HepG2 (cell line): ENCODE data around the gene GPR137. TPM values are rescaled to one million over a fixed set of nuclear protein-coding genes. Genes with fewer than 3 reads are reported as not detected.

Experiments used
- CEBPZ ChIP-seq: IDR thresholded peaks from 2 replicates; pipeline ENCODE4 v1.6.1; 2012; ENCODE audit warnings: low read length, improper control_type of control experiment
- ESRRA ChIP-seq: sonication (generic); formaldehyde crosslinking; IDR thresholded peaks from 2 replicates; pipeline ENCODE4 v1.5.1; 2020; ENCODE audit warnings: mild to moderate bottlenecking, low read depth, missing genetic modification reagents
- HNF1B ChIP-seq: sonication (generic); formaldehyde crosslinking; IDR thresholded peaks from 2 replicates; pipeline ENCODE4 v1.5.1; 2020; ENCODE audit warnings: mild to moderate bottlenecking, moderate library complexity, missing genetic modification reagents
- NR1H2 ChIP-seq: sonication (generic); formaldehyde crosslinking; IDR thresholded peaks from 2 replicates; pipeline ENCODE4 v1.8.1; 2022; ENCODE audit warnings: low read depth, missing genetic modification reagents, borderline replicate concordance
- PTBP1 ChIP-seq: fragments of 200-400 bp; formaldehyde crosslinking; IDR thresholded peaks from 2 replicates; pipeline ENCODE4 v1.6.1; 2018; ENCODE audit warnings: low read length, low read depth; ENCODE audit not compliant: poor library complexity, severe bottlenecking
- REST ChIP-seq, 2 experiments: IDR thresholded peaks; 2 replicates each; pipeline ENCODE4 v1.6.1; 2011 to 2012; ENCODE audit warnings: low read length in 2 of 2, borderline replicate concordance in 1 of 2, low read depth in 1 of 2, mild to moderate bottlenecking in 1 of 2, moderate library complexity in 1 of 2
- SCMH1 ChIP-seq: sonication (generic); formaldehyde crosslinking; IDR thresholded peaks from 2 replicates; pipeline ENCODE4 v1.9.0; 2021; ENCODE audit warnings: missing genetic modification reagents, mild to moderate bottlenecking, borderline replicate concordance
- SMC3 ChIP-seq: IDR thresholded peaks from 2 replicates; pipeline ENCODE4 v1.6.1; 2011; ENCODE audit warnings: low read length, improper control_type of control experiment
- U2AF2 ChIP-seq: fragments of 200-400 bp; formaldehyde crosslinking; IDR thresholded peaks from 2 replicates; pipeline ENCODE4 v1.6.1; 2017; ENCODE audit warnings: low read depth, mild to moderate bottlenecking, low read length
- ZBTB33 ChIP-seq: sonication (generic); formaldehyde crosslinking; IDR thresholded peaks from 2 replicates; pipeline ENCODE4 v1.4.0; 2020; ENCODE audit warnings: missing genetic modification reagents
- ZFAT ChIP-seq: sonication (generic); formaldehyde crosslinking; conservative IDR thresholded peaks from 2 replicates; pipeline ENCODE4 v1.8.1; 2023; ENCODE audit warnings: missing genetic modification reagents, inconsistent platforms
- ZNF678 ChIP-seq: sonication (generic); formaldehyde crosslinking; IDR thresholded peaks from 2 replicates; pipeline ENCODE4 v1.4.0; 2020; ENCODE audit warnings: mild to moderate bottlenecking, missing genetic modification reagents
- ZNF83 ChIP-seq: sonication (generic); formaldehyde crosslinking; IDR thresholded peaks from 2 replicates; pipeline ENCODE4 v1.4.0; 2020; ENCODE audit warnings: missing genetic modification reagents, mild to moderate bottlenecking, borderline replicate concordance
- polyA plus RNA-seq, 8 experiments: library from polyadenylated mRNA; depleted of rRNA in 3 of 8; stranded (reverse) in 7 of 8; unstranded in 1 of 8; fragments of >200 nt; fragmentation: Illumina TruSeq in 4 of 8; extraction: Trizol in 4 of 8; gene quantifications; 2 replicates each; pipeline versions ENCODE4 v1.2.1 to v1.2.3, GENCODE V29; 2011 to 2016; ENCODE audit warnings: low read depth in 4 of 8, missing spikeins in 1 of 8, mixed read lengths in 1 of 8; ENCODE audit not compliant: insufficient read depth in 1 of 8
- total RNA-seq, 5 experiments: library from RNA; depleted of rRNA; stranded (reverse); fragments of >200 nt; fragmentation: Illumina TruSeq; extraction: Trizol; gene quantifications; 2 replicates each; pipeline ENCODE4 v1.2.3, GENCODE V29; 2016; ENCODE audit warnings: low read depth in 1 of 5

GPR137 gene
- total and polyA plus RNA-seq, 2 of the 13 experiments (the other 11 are each of a cell fraction or from before 2014, with no cell fraction given): 8.5 to 13.2 TPM

- TF ChIP-seq U2AF2: no peak
- TF ChIP-seq HNF1B (CRISPR knock-in tag): peak; percentile 61; the same call in 1 of the 2 replicates
- TF ChIP-seq CEBPZ: no peak
- no peak for TF ChIP-seq ZNF678 (CRISPR knock-in tag)
- TF ChIP-seq ZBTB33 (CRISPR knock-in tag): 0 out of 2 replicates have a peak, but pooled peaks have one; percentile 5
- no peak for TF ChIP-seq PTBP1
- no peak for TF ChIP-seq REST (IDR thresholded peaks at IDR 0.05; ENCODE audit: borderline replicate concordance in 1 of 2, low read depth in 1 of 2, low read length in 2 of 2)
- no peak for TF ChIP-seq SCMH1 (CRISPR knock-in tag)
- TF ChIP-seq SMC3: no peak
- no peak for TF ChIP-seq NR1H2
- TF ChIP-seq ZNF83 (CRISPR knock-in tag): no peak; the same call in 1 of the 2 replicates
- peak; percentile 86; the same call in 1 of the 2 replicates for TF ChIP-seq ESRRA (CRISPR knock-in tag)
- TF ChIP-seq ZFAT (CRISPR knock-in tag): no peak
Measured at GRCh38 chr11:64305691-64306562, 20.3 kb downstream of the GPR137 start (continued).
